HG03469 (cell line): Measurements from ENCODE around the gene HOXA7.

ENCODE experiments used
- ATAC-seq: cut with Tn5 transposase; IDR thresholded peaks from one replicate; pipeline ENCODE4 v1.9.1; 2021; ENCODE audit warnings: mild to moderate bottlenecking, moderate library complexity, moderate number of reproducible peaks; ENCODE audit not compliant: unreplicated experiment

Gene HOXA7

GRCh38 chr7:27148756-27149641, 7.5 kb downstream of the HOXA7 start:
- no peak for ATAC-seq

GRCh38 chr7:27148031-27148755, 8.3 kb downstream of the HOXA7 start:
- no peak for ATAC-seq

- ATAC-seq, result no peak
Observed at GRCh38 chr7:27147199-27148030, 9.1 kb downstream of the HOXA7 start, which contains the start of gene HOXA6. TSS of gene HOXA6 (minus strand) at chr7:27147774. CDS start at chr7:27147749, 25 bp downstream.

- ATAC-seq, result no peak
Observed at GRCh38 chr7:27146491-27147198, 9.8 kb downstream of the HOXA7 start.

GRCh38 chr7:27145914-27146412, 10.5 kb downstream of the HOXA7 start:
- no peak for ATAC-seq

GRCh38 chr7:27145165-27145913, 11.1 kb downstream of the HOXA7 start:
- no peak for ATAC-seq

- ATAC-seq, result no peak
Observed at GRCh38 chr7:27144781-27145164, 11.7 kb downstream of the HOXA7 start.

- no peak for ATAC-seq
Observed at GRCh38 chr7:27143950-27144780, 12.3 kb downstream of the HOXA7 start.

GRCh38 chr7:27143023-27143949, 13.2 kb downstream of the HOXA7 start, which contains the start of gene HOXA5:
TSS of gene HOXA5 (minus strand) at chr7:27143681. CDS start at chr7:27143607, 74 bp downstream.
- no peak for ATAC-seq

- no peak for ATAC-seq
Observed at GRCh38 chr7:27142580-27143022, 13.9 kb downstream of the HOXA7 start.

- no peak for ATAC-seq
Observed at GRCh38 chr7:27141923-27142579, 14.4 kb downstream of the HOXA7 start.

GRCh38 chr7:27141137-27141922, 15.1 kb downstream of the HOXA7 start:
- no peak for ATAC-seq

- no peak for ATAC-seq
Observed at GRCh38 chr7:27140126-27140857, 16.2 kb downstream of the HOXA7 start.

- ATAC-seq, result no peak
Observed at GRCh38 chr7:27139334-27140125, 16.9 kb downstream of the HOXA7 start.

- no peak for ATAC-seq
Observed at GRCh38 chr7:27138985-27139333, 17.5 kb downstream of the HOXA7 start.
